GM04504 (cell line): ENCODE data around the gene CACUL1.

ENCODE experiments used
- DNase-seq: peaks from one replicate; pipeline ENCODE4 v3.0.0-alpha.2; 2012; ENCODE audit warnings: low read depth

The CACUL1 gene

DNA sequence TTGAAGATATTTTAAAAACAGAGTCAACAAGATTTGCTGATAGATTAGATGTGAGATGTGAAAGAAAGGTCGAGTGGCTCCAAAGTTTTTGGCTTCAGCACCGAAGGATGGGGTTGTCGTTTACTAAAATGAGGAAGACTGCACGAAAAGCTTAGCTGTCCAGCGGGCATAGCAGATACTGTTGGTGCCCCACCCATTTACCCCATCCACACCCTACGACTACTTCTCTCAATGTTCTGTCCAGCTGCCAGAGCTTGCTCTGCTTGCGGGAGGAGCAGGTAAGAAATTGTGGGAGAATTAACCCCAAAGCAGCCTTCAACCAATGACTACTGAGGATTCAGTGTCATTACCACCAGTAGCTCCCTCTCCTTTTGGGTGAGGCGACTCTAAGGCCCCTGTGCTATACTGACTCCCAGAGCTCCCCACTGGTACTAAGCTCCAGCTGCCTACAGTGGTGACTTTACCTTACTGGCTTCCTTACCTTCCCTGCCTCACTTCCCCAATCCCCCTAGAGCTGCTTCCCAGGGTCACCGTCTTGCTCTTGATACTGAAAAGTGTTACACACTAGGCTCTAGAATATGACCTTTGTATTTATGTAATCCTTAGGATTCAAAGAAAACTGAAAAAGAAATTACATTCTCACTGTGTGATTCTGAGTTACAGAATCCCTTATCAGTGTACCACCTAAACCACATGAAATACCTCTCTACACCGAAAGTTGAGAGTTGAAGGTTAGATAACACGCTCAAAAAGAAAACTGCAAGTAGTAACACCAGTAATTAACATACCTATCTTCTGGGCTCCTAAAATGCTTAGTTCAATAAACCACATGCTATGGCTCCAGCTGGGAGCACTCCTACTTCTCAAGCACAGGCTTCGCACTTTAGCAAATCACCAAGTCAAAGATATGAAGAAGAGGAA, 22.3 kb downstream of the CACUL1 start:
- DNase-seq: no peak

DNA sequence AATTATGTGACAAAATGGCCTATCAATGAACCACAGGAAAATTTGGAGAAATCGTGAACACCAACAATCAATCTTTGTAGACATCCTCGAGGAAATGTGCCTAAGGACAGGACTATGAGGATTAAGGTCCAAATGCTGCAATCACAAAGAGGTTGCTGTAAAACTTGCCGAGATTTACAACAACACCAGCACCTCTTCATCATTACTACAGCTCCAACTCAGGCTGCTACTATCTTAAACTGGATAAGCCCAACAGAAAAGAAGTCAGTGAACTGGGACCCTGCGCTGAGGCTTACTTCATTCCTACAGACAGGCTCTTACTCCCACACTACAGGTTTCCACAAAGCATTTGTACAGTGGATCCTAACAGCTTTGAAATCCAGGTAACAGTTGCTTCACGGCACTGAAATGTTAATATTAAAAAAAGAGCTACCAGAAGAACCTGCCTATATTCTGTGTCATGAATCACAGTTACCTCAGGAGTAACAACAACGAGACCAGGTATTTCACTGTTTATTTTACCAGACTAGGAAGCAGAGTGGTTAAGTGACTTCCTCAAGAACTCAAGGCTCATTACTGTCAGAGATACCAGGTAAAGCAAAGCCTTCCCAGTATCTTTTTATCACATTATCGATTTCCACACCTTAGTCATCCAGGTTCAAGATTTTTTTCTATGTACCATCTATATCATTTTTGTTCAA, 23.9 kb downstream of the CACUL1 start:
- DNase-seq: no peak

DNA sequence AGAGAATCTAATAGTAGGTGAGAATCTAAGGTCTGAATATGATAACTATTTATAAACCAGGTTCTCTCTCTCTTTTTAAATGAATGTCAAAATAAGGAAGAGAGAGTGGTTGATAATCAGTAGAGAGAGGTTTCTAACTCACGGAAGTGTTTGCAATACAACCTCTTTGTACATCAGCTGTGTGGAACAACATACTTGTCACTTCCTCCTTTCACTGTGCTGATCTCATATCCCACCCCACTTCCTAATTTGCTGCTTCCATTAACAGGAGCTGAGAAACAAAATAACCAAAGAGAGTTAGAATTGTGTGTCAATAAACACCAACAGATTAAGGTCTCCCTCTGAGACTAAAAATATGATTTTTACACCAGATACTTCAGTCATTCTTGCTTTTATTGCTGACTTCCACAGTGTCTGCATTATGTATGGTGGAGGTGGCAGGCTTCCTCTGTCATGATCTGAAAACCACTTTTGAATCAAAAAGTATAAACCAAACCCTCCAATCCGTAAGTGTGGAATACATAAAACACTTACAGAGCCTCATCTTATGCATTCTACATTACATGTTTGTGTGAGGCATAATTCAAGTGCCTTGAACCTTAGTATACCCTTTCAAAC, 25.0 kb downstream of the CACUL1 start:
- DNase-seq: no peak

DNA sequence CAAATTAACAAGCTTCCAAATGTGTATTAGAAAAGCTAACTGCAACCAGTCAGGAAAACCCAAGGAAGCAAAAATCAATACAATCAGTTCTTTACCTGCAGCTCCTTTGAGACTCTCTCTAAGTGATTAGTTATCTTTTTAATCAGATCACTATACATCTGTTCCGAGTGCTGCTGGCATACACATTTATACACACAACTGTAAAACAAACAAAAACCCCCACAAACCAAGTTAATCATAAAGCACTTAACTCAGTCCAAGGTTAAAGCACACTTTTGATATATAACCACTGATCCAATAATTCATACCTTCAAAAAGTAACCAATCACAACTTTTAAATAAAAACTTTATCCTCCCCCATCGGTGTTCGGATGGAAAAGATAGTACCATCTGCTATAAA, 25.6 kb downstream of the CACUL1 start:
- DNase-seq: no peak

DNA sequence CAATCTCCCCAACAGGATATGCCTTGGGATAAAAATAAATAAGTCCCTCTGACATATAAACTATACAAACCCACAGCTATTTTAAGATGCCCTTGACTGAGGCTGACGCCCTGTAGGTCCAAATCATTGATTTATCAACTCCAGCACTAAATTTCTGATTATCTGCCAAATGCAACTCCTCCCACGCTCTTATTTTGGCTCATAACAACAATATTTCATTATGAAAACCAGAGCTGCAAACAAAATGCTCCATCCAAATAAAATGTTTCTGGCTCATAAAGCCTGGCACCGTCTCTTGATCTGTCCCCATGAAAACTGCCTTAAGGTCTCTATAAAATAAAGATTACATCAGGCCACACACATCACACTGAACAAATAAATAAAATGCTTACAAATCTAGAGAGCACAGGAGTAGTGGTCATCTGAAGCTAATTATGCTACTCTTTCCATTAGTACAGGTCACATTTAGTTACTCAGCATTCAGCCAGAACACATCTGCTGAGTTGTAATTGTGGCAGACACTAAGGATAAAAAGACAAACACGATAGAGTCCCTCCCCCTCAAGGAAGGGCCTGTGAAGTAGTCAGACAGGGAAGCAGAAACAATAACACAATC, 28.8 kb downstream of the CACUL1 start:
- DNase-seq: peak; percentile 42

DNA sequence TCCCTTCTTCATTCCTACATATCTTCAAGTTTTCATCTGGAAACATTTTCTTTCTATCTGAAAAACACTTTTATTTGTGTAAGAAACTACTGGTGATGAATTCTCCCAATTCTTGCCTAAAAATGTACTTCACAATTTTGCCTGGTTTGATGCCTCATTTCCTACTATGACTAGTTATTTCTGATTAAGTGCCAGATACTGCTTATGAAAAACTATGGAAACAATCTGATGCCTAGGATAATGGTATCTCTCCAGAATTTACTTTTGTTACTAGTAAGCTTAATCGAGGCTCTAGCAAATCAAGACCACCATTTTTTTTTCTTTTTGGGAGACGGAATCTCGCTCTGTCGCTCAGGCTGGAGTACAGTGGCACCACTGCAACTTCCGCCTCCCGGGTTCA, 31.3 kb downstream of the CACUL1 start:
- DNase-seq: peak; percentile 24

DNA sequence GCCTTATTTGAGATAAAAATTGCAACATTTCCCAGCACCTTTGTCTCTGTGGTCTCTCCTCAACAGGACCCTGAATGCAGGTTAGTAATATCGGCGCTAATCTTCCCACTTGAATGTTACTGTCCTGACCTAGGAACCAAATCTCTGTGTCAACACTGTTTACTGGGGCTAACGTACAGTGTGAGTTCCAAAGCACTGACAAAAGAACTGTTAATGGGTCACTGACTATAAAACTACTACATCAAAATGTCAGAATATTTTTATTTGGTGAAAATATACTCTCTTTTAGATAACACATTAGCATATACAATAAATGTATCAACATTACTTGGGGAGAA, 33.3 kb downstream of the CACUL1 start:
- no peak for DNase-seq

DNA sequence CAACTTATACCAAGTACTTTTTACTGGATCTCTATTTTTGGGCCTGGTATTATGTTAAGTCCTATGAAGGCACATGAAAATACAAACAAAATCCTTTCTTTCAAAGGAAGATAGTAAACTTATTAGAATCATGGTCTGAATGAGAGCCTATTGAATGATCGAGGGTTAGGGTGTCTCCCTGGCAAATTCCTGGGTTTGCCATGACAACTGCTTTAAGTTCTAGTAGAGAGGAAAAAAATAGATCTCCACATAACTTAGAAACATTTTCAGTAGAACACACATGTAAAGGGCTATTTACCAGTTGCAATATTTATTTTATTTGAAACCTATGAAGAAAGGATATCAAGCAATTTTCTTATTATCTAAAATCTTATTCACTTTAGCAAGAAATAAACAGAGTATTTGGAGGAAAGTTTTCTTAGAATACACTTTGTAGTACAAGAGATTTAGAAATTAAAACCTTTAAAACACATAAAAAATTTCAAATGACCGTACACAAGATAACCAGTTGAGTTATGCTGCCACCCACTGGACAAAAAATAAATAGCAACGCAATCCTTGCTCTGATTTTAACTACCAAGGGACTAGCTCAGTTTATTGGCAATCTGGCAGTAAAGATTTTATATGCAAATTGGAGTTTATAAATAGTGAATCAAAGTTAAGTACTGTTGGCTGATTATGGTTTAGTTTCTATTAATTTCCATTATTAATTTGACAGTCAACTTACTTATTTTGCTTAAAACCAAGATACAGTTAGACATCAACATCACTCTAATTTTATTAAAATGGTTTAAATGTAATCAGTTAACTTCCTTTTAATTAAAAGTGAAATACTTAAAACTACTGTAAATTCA, 33.9 kb downstream of the CACUL1 start:
- peak; percentile 40 for DNase-seq

DNA sequence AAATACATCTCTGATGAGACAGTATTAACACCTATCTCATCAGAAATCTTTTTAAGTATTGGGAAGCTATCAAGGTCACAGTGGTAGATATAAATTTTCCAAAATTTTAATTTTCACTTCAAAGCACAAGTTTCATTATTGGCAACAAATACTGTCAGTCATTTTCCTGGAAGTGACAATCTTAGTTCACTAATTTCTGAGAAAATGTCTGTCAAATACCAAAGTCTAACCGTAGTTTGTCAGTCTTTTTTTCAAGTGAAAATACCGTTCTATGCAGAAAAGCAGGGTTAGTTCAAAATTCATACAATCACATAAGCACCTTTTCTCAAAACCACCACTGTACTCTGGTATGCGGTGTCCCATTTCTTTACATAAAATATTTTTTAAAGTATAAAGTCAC, 40.4 kb downstream of the CACUL1 start:
- DNase-seq: no peak

DNA sequence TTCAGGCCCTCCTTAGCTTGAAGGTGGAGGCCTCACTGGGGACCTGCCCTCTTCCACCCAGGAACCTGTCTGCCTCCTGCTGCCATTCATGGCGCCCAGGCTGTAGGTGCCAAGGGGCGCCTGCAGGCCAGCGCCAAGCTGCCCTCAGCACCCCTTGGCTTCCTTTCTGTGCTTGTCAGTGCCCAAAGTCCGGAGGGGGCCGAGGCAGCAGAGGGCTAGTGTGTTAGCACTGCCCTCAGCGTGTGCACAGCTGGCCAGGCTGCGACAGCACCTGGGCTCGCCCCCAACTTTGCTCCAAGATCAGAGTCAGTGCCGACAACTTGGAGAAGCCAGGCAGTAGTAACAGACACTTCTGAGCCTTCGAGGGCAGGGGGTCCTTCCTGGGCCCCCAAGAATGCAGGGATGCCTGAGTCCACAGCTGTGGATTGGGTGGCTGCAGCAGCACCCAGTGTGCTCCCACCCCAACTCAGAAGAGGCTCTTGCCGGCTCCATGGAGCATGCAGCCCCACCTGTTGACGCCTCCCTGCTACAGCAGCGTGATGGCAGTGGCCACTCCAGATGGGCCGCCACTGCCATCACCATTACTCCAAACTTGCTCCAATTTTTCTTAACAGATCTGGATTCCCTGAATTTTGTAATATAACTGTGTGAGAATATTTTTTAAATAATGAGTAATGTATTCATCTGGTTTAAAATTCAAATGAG, 41.7 kb downstream of the CACUL1 start:
- DNase-seq: no peak

DNA sequence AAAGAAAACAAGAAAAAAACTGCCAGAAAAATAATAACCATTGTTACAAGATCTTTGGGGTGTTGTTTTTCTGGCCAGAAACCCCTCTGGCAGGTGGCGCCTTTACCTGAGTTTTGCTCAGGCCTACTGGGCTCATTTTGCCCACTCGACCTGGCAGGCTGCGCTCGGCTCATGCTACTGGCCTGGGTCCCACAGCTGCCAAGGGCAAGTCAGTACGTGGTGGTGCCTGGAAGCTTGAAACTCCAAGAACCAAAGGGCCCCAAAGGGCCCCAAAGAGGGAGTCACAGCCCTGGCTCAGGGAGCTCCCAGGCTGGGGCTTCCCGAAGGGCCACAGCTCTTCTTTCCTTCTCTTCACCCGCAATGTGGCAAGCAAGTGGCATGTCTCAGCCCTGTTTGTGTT, 42.7 kb downstream of the CACUL1 start:
- no peak for DNase-seq

DNA sequence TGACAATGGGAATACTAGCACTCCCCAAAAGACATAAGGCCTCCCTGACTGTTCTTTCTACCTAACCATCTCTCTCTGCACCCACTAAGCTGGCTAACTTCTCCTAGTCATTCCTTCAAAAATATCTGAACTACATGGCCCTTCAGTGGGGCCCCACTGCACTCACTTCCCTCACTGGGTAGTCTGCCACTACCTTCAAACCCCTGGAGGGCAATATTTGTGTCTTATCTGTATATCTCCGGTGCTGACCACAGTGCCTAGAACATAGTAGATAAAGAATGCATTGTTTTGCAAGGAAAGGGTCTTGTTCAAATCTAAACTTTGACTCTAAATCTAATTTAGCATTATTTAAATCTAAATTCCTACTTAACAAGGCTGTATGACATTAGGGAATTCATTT, 44.3 kb downstream of the CACUL1 start:
- DNase-seq: no peak

DNA sequence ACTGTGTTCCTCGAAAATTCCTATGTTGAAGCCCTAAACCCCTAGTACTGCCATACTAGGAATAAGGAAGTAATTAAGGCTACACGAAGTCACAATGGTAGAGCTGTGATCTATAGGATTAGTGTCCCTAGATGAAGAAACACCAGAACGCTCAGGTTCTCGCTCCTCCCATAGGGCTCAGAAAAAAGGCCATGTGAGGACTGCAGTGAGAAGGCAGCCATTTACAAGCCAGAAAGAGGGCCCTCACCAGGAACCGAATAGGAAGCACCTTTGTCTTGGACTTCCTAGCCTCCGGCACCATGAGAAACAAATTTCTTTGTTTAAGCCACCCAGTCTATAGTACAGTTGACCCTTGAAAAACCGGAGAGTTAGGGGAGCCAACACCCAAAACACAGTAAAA, 46.2 kb downstream of the CACUL1 start:
- DNase-seq: no peak

DNA sequence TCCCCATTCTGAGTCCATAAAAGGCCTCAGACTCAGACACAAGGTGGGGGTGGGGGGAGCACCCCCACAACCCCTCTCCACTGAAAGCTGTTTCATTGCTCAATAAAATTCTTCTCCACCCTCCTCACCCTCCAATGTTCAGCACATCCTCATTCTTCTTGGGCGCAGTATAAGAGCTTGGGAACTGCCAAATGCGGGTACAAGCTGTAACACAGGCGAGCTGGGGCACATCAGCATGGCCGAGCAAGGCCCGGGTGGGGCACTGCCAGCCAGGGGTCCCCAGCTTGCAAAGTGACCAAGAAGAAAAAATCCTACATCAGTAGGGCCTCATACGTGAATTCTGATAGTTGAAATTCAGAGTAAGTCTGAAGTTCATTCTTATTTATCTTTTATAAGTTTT, 50.1 kb downstream of the CACUL1 start:
- no peak for DNase-seq

DNA sequence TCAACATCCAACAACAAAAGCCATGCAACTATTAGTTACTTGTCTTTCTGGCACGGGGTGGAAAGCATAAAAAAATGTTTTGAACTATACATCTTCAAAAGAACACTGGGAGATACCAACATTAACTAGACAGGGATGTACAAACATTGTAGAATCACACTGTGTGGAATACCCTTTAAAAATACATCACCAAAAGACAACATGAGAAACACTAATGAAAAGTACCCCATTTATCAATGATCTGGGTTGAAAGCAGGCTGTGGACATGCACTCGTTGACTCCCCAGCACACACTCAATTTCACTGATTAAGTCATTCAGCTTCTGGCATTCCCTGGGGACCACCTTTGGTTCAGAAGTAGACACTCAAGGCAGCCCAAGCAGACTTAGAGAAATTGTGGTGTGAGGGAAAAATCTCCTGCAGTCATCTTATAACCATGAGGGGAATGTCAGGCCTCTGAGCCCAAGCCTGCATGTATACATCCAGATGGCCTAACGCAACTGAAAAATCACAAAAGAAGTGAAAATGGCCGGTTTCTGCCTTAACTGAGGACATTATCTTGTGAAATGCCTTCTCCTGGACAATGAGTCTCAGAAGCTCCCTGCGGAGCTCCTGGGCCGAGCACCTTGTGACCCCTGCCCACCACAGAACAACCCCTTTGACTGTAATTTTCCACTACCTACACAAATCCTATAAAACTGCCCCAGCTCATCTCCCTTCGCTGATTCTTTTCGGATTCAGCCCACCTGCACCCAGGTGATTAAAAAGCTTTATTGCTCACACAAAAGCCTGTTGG, 53.0 kb downstream of the CACUL1 start:
- DNase-seq: no peak

DNA sequence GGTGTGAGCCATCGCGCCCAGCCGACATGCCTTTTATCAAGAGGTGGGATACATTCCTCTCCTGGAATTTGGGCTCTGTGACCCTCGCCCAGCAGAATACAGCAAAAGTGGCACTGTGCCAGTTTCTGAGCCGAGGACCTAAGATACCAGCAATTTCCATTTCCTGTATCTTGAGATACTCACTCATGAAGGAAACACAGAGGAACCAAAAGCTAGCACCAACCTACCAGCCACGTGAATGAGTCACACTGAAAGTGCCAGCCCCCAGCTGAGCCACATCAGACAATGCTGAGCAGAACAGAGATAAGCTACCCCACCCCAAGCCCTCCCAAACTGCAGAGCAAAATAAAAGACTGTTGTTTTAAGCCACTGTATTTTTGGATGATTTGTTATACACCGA, 56.3 kb downstream of the CACUL1 start:
- no peak for DNase-seq

DNA sequence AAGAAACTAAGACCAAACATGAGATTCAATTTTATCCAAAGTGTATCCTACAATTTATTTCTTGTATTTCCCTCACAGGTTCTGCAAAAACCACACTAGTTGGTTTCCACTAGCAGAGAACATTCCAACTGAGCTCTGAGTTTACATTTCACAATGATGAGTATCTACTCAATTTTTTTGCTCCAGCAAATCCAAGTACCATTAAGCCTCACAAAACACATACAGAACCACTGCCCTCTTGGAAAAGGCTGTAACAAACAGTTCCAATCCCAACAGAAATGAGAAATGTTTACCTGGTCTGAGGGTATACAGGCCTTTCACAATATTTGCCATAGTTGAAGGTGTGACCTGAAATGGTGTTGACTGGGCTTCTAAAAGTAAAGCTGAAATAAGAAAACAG, 59.9 kb downstream of the CACUL1 start:
- DNase-seq: peak; percentile 16

DNA sequence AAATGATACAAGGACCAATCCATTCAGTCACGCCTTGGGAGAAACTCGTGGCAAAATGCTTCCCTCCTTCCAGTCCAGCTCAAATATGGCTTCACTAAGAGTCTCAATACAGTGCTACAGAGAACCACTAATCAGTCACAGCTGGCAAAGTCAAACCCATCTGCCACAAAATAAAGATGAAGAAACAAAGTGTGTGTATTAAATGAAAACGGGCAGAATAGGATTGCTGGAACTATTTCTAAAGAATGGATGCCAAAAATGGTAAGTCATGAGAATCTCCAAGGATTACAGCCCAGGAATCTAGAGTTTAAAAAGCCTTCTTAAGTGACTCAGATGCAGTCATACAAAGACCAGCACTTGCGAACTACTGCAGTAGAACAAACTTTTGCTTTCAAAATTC, 61.9 kb downstream of the CACUL1 start:
- peak; percentile 90 for DNase-seq

DNA sequence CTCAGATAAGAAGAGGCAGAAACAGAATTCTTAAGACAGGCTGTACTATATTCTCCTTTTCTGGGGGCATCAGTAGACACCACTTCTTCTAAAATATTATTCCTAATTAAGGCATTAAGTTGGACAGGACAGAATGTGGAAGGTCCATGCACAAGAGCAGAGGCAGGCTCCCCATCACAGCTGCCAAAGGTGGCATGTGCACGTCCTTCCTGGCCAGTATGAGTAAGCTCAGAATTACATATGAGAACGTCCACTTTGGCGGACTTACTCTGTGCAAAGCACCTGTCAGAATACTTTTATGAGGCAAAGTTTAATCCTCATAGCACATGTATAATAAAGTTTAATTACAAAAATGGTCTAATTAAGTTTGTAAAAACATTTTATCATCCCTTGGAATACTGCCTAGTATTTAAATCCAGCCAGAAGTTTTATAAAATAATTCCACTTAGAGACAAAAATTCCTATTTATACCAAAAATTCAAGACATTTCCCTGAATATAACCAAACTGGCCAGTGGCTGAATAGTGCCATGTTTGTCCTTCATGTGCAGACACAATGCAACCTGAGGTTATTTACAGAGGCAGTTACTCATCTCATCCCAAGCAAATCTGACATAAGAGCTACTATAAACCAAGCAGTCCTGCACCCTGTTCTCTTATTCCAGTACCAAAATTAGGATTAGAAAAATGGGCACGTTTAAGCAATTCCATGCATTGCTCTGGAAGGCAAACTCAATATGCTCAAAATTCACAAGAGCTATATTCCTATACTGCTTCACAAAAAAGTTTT, 65.5 kb downstream of the CACUL1 start:
- no peak for DNase-seq

DNA sequence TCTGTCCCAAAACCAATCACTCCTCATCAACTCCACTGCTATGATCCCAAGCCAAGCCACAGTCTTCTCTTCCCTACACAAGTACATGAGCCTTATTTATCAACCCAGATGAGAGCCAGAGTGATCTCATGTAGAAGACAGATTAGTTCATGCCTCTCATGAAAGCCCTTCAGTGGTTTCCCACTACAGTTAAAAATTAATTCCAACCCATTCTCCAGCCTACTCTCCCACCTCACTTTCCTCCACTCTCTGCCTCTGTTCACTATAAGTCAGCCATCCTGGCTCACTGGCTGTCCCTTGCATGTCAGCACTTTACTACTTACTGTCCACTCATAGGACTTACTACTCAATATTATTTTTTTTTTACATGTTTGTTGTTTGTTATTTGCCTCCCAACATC, 67.3 kb downstream of the CACUL1 start:
- no peak for DNase-seq
